Calu3 (cell line): ENCODE results near the gene TAF15. TPM values are rescaled to one million over a fixed set of nuclear protein-coding genes. Genes with fewer than 3 reads are reported as not detected.

Experiments
- BruUV-seq: library from RNA; stranded (reverse); fragments of 400-500 nt; replicated peaks from 2 replicates; lab custom pipeline; 2021; lab: Mats Ljungman, UMichigan
- CTCF ChIA-PET: fragments of 300-600 bp; sonication (Branson Sonifier 250); formaldehyde crosslinking; loops from one replicate; lab custom pipeline; 2022; ENCODE audit warnings: antibody characterized with exemption; lab: Charles Lee
- DNase-seq: peaks from one replicate; pipeline ENCODE4 v3.0.0; 2022
- H3K27ac Mint-ChIP-seq: one replicate; pipeline ENCODE4 v1.8.0; 2022; ENCODE audit warnings: mixed read lengths; ENCODE audit not compliant: unreplicated experiment
- H3K27me3 Mint-ChIP-seq: one replicate; pipeline ENCODE4 v1.8.0; 2022; ENCODE audit warnings: mixed read lengths; ENCODE audit not compliant: unreplicated experiment
- H3K36me3 Mint-ChIP-seq: one replicate; pipeline ENCODE4 v1.8.0; 2022; ENCODE audit warnings: mild to moderate bottlenecking, moderate library complexity, mixed read lengths; ENCODE audit not compliant: insufficient read depth, unreplicated experiment
- H3K4me1 Mint-ChIP-seq: one replicate; pipeline ENCODE4 v1.8.0; 2022; ENCODE audit warnings: mild to moderate bottlenecking, low read depth, mixed read lengths; ENCODE audit not compliant: unreplicated experiment
- H3K4me3 Mint-ChIP-seq: one replicate; pipeline ENCODE4 v1.8.0; 2022; ENCODE audit warnings: mild to moderate bottlenecking, low read depth, moderate library complexity, mixed read lengths; ENCODE audit not compliant: unreplicated experiment
- H3K9me3 Mint-ChIP-seq: one replicate; pipeline ENCODE4 v1.8.0; 2022; ENCODE audit warnings: low read depth, mixed read lengths; ENCODE audit not compliant: unreplicated experiment
- CTCF ChIP-seq: fragments of 200-600 bp; IDR thresholded peaks from one replicate; pipeline ENCODE4 v1.8.0; 2022; ENCODE audit warnings: antibody characterized with exemption; ENCODE audit not compliant: unreplicated experiment
- intact Hi-C: fragments of 100-400 bp; cut with micrococcal nuclease; formaldehyde crosslinking; loops from one replicate; pipeline ENCODE4 v1.10.0; 2022; ENCODE audit not compliant: unreplicated experiment
- total RNA-seq: library from RNA; stranded (reverse); gene quantifications from 2 replicates; pipeline ENCODE4 v1.2.3, GENCODE V29; 2022

Gene TAF15
- total RNA-seq, 1 experiment from 2014 or later: 286 TPM

DNA sequence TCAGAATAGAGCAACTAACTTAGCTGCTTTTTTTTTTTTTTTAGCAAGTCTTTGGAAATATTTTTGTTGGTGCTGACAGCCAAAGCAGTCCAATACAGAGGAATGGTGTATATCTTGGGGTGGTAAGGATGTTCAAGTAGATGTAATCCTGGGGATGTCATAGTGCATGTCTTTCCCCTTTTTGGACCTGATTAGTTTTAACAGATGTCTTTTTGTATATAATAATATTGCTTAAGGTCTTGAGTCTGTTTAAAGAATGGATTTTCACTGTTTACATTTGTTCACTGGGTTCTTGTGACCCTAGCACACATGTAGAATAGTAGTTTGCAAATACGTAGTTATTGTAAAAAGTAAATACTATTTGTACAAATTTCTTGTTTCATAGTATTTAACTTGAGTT lies 7.9 kb downstream of the TAF15 start:
- H3K36me3 Mint-ChIP-seq: peaks cover 52% of the 10 kb centered on the region
- CTCF ChIA-PET: no interaction called here
- no peak overlapping the region for H3K27ac Mint-ChIP-seq
- TF ChIP-seq CTCF: no peak
- intact Hi-C loops: no loop called here
- H3K9me3 Mint-ChIP-seq: no peaks in the 10 kb centered on the region
- BruUV-seq: no TSS peak
- DNase-seq: no peak
- peaks cover 23% of the 10 kb centered on the region for H3K4me1 Mint-ChIP-seq
- no peaks in the 10 kb centered on the region for H3K27me3 Mint-ChIP-seq
- no peak overlapping the region for H3K4me3 Mint-ChIP-seq

- Mint-ChIP-seq H3K36me3 (peaks cover 61% of the 10 kb centered on the region), H3K9me3 (no peaks in the 10 kb centered on the region), H3K27me3 (no peaks in the 10 kb centered on the region), H3K27ac (no peak overlapping the region), H3K4me3 (no peak overlapping the region), H3K4me1 (peaks cover 11% of the 10 kb centered on the region)
- CTCF ChIA-PET: interaction anchor here (0.8 to 1.7 kb wide), 2 partner anchors 10 to 14 kb away, joined by 4 to 5 read pairs; partner anchors contain the start of gene TAF15
- no peak for DNase-seq
- no peak for TF ChIP-seq CTCF
- intact Hi-C loops: no loop called here
- BruUV-seq: no TSS peak
These were observed 10.2 kb downstream of the TAF15 start for GRCh38 chr17:35819455-35819854.

GRCh38 chr17:35821308-35821707 lies 12.0 kb downstream of the TAF15 start:
- H3K9me3 Mint-ChIP-seq: no peaks in the 10 kb centered on the region
- no peak for DNase-seq
- peaks cover 11% of the 10 kb centered on the region for H3K4me1 Mint-ChIP-seq
- peaks cover 73% of the 10 kb centered on the region for H3K36me3 Mint-ChIP-seq
- intact Hi-C loops: no loop called here
- no peak overlapping the region for H3K4me3 Mint-ChIP-seq
- H3K27ac Mint-ChIP-seq: no peak overlapping the region
- CTCF ChIA-PET: interaction anchor here (1.7 kb wide), 1 partner anchor 12 kb away, joined by 4 read pairs; the partner anchor contains the start of gene TAF15
- no TSS peak for BruUV-seq
- no peaks in the 10 kb centered on the region for H3K27me3 Mint-ChIP-seq
- no peak for TF ChIP-seq CTCF

GRCh38 chr17:35825206-35825605 lies 15.9 kb downstream of the TAF15 start:
- CTCF ChIA-PET: no interaction called here
- Mint-ChIP-seq H3K9me3 (no peaks in the 10 kb centered on the region), H3K4me3 (no peak overlapping the region), H3K27ac (no peak overlapping the region), H3K27me3 (no peaks in the 10 kb centered on the region), H3K36me3 (peaks cover 76% of the 10 kb centered on the region), H3K4me1 (no peaks in the 10 kb centered on the region)
- TF ChIP-seq CTCF: no peak
- DNase-seq: no peak
- BruUV-seq: no TSS peak
- intact Hi-C loops: no loop called here
